Stimulated activated CD8-positive, alpha-beta memory T cell treated with anti-CD3 and anti-CD28 coated beads, Interleukin-7, amount 100 ng/mL, for 24 hours (primary cell): Measurements from ENCODE around the gene PRR3.

Source experiments
- DNase-seq: peaks from one replicate; pipeline ENCODE4 v3.0.0-alpha.2; 2020; ENCODE audit warnings: low read depth

Gene PRR3

DNA sequence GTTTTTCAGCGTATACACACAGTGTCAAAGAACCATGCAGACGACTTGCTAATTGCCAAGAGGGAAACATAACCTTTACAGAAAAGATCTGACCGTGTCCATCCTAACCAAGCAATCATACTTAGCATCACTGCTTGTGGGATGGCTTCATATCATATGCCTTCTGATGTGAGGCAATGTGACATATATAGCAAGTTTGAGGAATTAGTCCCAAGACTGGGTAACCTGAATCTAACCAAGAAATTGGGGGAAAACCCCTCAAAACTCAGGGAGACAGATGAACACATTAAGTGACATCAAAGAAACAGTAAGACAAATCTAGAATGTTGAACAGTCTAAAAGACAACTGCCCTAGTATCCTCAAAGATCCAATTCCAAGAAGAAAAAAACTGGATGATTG is 19.2 kb upstream of the PRR3 start:
- DNase-seq = no peak

DNA sequence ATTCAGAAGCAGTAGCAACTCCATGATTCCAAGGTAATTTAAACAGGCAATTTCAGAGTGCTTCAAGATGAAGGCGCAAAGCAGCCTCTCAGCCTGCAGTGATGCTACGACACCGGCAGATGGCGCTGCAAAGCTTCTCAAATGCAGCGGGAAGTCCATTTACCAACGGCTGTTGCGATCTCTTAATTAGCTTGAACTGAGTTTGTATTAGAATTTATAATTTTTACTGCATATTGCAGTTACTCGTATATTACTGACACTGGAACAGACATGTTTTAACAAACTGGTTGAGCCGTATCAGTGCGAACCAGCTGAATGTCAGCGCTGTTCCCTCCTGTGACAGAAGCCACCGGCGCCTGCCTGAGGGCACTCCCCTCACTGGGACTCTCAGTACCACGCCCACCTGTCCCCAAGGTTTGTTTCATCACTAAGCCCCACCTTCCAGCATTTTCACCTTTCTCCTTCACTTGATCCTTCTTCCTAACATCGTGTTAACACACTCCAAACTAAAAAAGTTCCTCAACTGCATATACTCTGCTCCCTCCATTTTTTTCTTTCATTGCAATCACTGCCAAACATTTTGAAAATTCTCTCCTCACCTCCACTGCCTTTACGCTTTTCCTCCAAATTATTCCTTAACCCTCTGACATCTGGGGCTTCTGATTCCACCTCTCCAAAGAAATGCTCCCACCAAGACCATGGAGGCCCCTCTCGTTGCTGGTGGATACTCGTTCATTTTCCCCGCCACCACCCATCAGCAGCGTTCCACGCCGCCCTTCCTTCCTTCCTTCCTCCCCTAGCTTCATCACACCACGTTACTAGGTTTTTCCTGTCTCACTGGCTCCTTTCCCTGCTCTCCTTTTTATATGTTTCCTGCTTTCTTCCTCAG is 15.3 kb upstream of the PRR3 start:
- peak; percentile 71 for DNase-seq

GRCh38 chr6:30542404-30542725 is 14.7 kb upstream of the PRR3 start:
- no peak for DNase-seq

GRCh38 chr6:30542915-30543314 is 14.2 kb upstream of the PRR3 start:
- no peak for DNase-seq

GRCh38 chr6:30543821-30544220 is 13.3 kb upstream of the PRR3 start:
- no peak for DNase-seq

DNA sequence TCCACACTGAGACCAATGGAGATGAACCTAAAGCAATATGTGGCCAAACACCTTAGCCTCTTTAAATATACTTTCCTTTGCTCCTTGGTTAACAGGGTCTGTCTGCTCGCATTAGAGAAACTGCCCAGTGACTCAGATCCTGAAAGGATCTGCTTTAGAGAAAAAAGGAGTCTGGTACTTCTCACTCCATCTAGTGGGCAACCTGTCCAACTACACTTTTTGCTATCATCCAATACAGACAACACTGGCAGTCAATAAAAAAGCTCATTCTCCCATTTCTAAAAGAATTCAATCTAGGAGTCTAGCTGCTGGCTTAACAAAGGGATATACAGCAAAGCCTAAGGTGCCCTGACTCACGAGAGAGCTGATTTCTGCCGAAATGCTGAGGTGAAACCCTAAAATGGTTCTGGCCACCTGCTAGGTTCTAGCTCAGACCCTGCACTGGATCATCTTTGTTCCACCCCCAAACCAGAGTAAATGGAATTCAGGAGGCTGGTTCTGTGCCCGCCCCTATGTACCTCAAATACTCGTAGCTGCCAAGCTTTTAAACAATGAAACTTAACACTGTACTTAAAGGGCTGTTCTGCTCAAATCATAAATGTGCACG is 12.3 kb upstream of the PRR3 start:
- no peak for DNase-seq

DNA sequence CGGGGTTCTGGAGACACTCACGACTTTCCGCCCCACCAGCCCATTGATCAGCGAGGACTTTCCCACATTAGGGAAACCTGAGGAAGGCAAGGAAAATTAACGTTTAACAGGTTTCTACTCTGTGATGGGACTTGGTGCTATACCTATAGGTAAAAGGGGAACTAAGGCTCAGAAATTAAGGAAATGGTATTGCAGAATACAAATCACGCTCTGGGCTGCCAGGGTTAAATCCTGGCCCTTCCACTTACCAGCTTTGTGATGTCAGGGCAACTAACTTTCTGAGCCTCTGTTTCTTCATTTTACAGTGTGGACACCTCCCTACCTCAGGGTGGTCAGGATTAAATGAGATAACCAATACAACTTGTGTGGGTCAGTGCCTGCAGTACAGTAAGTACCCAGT is 9.6 kb upstream of the PRR3 start:
- no peak for DNase-seq

- DNase-seq = no peak
These were observed 8.7 kb upstream of the PRR3 start for GRCh38 chr6:30548375-30548774.

- DNase-seq = no peak
These were observed 2.7 kb upstream of the PRR3 start for GRCh38 chr6:30554404-30554803.

DNA sequence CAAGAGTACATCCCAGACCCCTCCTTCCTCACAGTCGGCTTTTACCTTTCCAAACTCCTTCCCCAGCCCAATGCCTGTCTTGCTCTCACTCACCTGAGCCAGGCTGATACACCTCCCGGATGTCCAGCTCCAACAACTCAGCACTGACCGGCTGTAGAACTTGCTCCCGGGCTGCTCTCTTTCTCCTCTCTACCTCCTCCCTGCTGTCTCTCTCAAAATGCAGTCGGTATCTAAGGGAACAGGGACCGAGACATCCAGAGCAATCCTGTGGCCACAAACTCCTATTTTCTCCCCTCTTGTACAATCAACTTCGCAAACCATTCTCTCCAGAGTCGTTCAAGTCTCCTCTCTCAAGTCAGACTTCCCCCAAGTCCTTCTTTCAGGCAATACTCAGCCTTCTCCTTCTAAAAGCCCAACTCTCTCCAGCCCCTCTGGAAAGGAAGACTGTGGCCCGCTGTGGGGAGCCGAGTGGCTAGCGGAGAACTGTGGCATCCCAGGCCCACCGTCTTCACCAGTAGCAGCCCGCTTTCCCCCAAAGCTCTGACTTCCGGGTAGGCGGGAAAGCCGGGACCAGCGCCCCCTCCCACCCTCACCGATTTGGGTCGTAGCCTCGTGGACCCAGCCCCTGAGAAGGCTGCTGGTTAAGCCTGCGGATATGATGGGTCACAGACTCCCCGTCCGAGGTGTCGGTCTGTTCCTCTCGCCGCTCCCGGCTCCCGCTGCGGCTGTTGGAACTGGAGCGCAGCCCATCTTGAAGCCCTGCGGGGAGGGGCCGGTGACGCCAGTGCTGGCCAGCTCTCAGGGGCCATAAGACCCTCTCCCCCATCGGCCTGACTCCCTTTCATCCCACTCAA is 1.9 kb upstream of the PRR3 start:
- no peak for DNase-seq

GRCh38 chr6:30555816-30556065 is 1.4 kb upstream of the PRR3 start:
- no peak for DNase-seq

DNA sequence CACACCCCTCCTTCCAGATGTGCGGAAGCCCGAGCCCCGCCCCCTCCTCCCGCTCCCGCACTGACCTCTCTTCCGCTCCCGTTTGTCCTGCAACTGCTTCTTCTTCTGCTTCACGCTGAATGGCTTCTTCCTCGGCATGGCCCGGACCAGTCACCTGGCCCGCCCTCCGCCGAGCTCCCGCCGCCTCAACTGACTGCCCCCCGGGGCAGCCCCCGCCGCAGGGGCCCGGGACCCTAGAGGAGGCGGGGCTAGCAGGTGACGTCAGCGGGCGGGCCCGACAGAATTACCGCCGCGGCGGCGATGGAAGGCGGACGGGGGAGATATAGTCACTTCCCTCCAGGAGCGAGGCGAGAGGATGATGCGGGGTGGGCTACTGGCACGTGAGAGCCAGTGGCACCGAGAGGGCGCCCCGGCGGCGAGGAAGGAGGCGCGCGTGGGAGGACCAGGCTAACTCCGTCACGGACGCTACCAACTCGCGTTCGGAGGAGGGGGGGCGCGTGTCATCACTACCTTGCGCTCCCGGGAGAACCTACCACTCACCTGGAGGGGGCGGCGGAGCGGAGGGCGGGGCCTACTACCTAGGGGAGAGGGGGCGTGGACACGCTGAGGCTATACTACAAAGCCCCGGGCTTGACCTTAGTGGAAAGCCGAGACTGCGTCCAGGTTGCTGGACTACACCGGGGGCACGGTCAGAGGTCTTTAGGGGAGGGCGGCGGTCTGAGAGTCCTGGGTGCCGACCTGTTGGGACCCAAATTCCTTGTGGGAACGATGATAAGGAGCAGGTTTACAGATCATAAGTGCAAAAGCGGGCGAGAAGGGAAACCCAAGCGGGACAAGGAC is 809 bp upstream of the PRR3 start, which contains the start of gene GNL1:
Gene GNL1 (minus strand): TSS at position 424 of the 840 bp plus-strand sequence. CDS start 286 bp downstream, at position 138.
- peak; percentile 99 for DNase-seq

DNA sequence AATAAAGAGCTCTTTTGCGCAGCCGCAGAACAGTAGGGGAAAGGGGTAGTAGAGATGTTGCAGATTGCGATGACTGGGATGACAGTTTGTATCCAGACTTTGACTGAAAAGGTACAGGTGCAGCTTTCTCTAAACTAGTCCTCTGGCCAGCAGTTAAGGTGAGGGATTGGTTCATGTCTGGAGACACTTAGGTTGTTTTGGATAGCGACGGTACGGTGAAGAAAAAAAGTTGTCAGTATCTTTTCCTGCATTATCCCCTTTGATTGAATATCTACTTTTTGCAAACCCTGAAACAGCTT is 537 bp downstream of the PRR3 start:
- no peak for DNase-seq

DNA sequence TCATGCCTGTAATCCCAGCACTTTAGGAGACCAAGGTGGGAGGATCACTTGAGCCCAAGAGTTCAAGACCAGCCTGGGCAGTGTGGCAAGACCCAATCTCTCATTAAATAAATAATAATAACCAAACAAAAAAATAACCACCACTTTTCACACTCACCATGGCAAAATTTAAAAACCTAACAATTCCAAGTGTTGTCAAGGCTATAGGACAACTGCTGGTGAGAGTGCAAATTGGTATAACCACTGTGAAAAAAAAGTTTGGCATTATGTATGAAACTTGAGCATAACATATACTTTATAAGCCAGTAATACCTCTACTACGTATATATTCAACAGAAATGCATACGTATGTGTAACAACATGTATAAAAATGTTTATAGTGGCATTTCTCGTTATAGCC is 3.8 kb downstream of the PRR3 start:
- no peak for DNase-seq

DNA sequence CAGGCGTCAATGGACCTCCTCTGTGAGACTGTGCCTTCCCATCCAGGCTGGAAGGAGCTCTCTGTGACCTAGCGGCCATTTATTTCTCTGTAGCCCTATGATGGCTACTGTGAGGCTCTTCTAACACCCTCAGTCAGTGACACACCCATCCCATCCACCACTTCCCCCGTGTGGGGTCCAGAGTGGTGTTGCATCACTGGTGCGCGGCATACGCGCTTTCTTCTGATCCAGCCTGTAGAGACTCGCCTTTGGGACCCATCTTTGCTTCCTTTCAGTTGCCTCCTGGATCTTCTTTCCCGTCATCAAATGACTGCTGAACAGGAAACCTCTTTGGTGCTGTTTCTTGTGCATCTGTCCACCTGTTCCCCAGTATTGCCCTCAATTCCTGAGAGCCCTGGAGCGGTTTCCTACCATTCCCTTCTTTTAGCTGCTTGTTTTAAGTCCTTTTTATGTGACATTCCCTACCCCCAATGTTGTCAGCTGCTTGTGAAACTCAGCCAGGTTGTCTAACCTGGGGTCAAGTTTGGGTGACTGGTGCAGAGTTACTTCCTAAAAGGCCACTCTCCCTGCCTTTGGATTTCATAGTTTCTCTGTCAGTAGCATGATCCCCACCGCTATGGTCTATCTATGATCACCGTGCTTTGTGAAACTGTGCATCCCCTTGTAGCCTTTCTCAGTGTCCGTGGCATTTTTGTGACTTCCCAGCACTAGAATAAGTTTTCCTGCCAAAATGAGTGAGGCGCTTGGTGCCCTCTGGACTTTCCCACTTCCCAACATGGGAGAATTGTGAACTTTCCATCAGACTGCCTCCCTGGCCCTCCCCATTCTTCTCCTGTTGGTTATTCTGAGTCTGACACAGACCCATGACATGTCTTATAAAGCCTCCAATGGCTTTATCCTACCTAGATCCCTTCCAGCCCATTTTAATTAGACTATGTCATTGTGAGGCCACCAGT is 5.7 kb downstream of the PRR3 start:
- DNase-seq = no peak

DNA sequence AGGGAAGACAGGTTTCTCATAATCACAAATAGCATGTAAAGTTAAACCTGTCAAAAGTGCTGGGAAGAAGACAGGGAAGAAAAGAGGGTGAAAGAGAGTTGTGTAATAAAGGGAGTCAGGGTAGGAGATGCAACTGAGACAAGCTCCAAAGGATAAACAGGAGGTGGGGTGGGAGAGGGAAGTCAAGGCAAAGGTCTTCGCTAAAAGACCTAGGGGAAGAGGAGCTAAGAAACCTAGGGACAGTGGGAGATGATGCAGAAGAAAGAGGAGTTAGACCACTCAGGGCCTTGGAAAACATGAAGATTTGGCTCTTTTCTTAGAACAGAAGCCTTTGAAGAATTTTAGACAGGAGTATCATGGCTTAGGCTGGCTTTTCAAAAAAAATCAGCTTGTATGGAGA is 7.0 kb downstream of the PRR3 start:
- no peak for DNase-seq

DNA sequence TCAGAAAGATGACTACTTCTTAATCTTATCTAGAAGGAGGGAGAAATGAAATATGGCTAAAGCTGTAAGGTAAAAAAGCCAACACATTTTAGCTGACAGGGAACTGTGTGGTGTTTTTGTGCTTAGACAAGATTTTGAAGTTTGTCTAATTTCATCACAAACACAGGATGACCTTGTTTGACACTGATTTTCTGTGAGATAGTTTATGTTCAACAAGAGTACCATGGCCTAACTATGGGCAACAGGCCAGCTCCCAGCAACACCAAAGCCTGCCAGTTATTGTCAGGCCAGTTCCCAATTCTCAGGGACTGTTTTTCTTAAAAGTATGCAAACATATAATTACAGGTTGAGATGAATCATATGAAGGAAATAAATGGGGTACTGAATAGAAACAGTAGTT is 8.7 kb downstream of the PRR3 start:
- no peak for DNase-seq

- DNase-seq = no peak
These were observed 11.2 kb downstream of the PRR3 start for GRCh38 chr6:30568245-30568644.

- no peak for DNase-seq
These were observed 13.2 kb downstream of the PRR3 start for GRCh38 chr6:30570263-30570662.

DNA sequence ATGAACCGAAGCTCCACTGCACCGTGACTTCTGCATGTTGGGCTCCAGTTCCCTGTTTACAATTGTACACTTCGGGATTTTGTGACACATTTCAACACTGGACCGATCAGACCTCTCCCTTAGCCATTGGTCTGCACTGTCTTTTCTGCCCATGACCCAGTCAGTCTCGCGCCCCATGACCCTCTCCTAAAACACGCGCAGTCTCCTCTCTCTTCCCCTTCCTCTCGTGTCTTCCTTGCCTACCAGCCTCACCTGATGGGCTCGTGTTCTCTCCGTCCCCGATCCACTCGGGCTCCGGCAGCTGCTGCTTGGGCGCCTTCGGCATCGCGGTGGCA is 13.6 kb downstream of the PRR3 start:
- DNase-seq = no peak

DNA sequence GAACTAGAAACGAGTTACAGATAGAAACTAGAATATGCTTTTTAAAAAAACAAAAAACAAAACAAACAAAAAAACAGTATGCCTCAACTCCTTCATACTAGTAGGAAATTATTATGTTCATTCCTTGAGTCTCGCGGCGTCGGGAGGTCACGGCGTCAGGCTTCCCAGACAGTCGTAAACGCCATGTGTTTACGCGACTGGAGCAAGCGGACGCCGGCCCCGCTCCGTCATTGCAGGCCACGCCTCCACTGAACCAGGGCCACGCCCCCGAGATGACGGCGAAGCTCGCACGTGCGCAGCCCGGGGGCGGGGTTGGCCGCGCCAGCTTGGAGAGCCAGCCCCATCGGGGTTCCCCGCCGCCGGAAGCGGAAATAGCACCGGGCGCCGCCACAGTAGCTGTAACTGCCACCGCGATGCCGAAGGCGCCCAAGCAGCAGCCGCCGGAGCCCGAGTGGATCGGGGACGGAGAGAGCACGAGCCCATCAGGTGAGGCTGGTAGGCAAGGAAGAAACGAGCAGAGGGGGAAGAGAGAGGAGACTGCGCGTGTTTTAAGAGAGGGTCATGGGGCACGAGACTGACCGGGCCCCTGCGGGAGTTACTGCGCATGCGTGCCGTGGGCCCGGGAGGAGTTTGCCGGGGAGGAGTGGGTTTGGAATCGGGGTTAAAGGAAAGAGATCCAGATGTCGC is 14.1 kb downstream of the PRR3 start, which contains the start of gene ABCF1:
Gene ABCF1 (plus strand): TSS at position 368 of the 687 bp plus-strand sequence. CDS start 46 bp downstream, at position 414.
- peak; percentile 99 for DNase-seq
